Stomach smooth muscle (tissue), 2 donors: ENCODE results near the gene POLD1.

Source experiments
- H3K27ac ChIP-seq: one replicate; pipeline ENCODE4 v1.7.0; 2013; ENCODE audit warnings: mild to moderate bottlenecking, low read length, inconsistent platforms
- H3K27me3 ChIP-seq, 2 donors: one replicate each; pipeline ENCODE4 v1.7.0; 2013; ENCODE audit warnings: low read length in 2 of 2; ENCODE audit not compliant: insufficient read depth in 2 of 2, control insufficient read depth in 1 of 2
- H3K36me3 ChIP-seq, 2 donors: one replicate each; pipeline ENCODE4 v1.7.0; 2013; ENCODE audit warnings: low read length in 2 of 2; ENCODE audit not compliant: control insufficient read depth in 2 of 2, insufficient read depth in 2 of 2
- H3K4me1 ChIP-seq: one replicate; pipeline ENCODE4 v1.7.0; 2013; ENCODE audit warnings: low read length; ENCODE audit not compliant: control insufficient read depth, insufficient read depth
- H3K4me3 ChIP-seq, 2 donors: one replicate each; pipeline ENCODE4 v1.7.0; 2013; ENCODE audit warnings: low read length in 2 of 2
- H3K9ac ChIP-seq, 2 donors: one replicate each; pipeline ENCODE4 v1.7.0; 2013; ENCODE audit warnings: low read length in 2 of 2, mild to moderate bottlenecking in 1 of 2
- H3K9me3 ChIP-seq, 2 donors: one replicate each; pipeline ENCODE4 v1.7.0; 2013; ENCODE audit warnings: low read length in 2 of 2; ENCODE audit not compliant: control insufficient read depth in 2 of 2
- donor health status: healthy.
- donor health status: Pancreatic carcinoma.

POLD1 gene

GRCh38 chr19:50461066-50461875 lies 77.1 kb downstream of the POLD1 start:
- H3K27ac ChIP-seq: no peak overlapping the region
- no peaks in the 10 kb centered on the region for H3K9me3 ChIP-seq
- H3K27me3 ChIP-seq: peaks cover 21 to 22% of the 10 kb centered on the region in 2 donors

GRCh38 chr19:50462970-50463369 lies 78.8 kb downstream of the POLD1 start:
- H3K9me3 ChIP-seq: no peaks in the 10 kb centered on the region
- no peak overlapping the region for H3K27ac ChIP-seq
- peaks cover 21% of the 10 kb centered on the region in 2 donors for H3K27me3 ChIP-seq
- no peak overlapping the region for H3K4me3 ChIP-seq
- H3K36me3 ChIP-seq: no peaks in the 10 kb centered on the region
- H3K4me1 ChIP-seq: no peaks in the 10 kb centered on the region
- H3K9ac ChIP-seq: no peak overlapping the region

More at GRCh38 chr19:50461066-50461875, 77.1 kb downstream of the POLD1 start:
- Histone ChIP-seq H3K36me3 (no peaks in the 10 kb centered on the region), H3K9ac (no peak overlapping the region), H3K4me1 (no peaks in the 10 kb centered on the region), H3K4me3 (no peak overlapping the region)

- H3K36me3 ChIP-seq: no peaks in the 10 kb centered on the region
- no peaks in the 10 kb centered on the region for H3K9me3 ChIP-seq
- no peak overlapping the region for H3K4me3 ChIP-seq
- H3K9ac ChIP-seq: no peak overlapping the region
- peaks cover 11 to 21% of the 10 kb centered on the region in 2 donors for H3K27me3 ChIP-seq
- no peak overlapping the region for H3K27ac ChIP-seq
- no peaks in the 10 kb centered on the region for H3K4me1 ChIP-seq
Observed at GRCh38 chr19:50464348-50464747, 80.2 kb downstream of the POLD1 start.

DNA sequence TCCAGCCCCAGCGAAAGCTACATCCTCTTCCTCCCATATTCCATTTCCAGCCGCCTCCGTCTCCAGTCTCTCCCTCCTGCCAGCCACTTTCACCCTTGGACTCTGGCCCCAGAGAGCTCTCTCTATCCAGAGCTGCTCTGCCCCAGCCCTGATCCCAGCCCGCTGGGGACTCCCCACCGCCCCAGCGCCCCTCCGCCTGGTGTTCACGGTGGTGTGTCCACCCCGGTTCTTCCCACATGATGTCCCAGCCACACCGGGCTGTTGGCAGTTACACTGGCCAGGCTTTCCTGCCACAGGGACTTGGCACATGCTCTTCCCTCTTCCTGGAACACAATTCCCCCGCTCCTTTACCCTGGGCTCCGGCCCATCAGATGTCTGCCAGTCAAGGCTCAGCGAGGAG lies 80.9 kb downstream of the POLD1 start:
- peaks cover 8 to 24% of the 10 kb centered on the region in 2 donors for H3K27me3 ChIP-seq
- H3K9ac ChIP-seq: no peak overlapping the region
- H3K9me3 ChIP-seq: no peaks in the 10 kb centered on the region
- H3K27ac ChIP-seq: no peak overlapping the region
- no peaks in the 10 kb centered on the region for H3K36me3 ChIP-seq
- H3K4me1 ChIP-seq: no peaks in the 10 kb centered on the region
- H3K4me3 ChIP-seq: no peak overlapping the region

- no peaks in the 10 kb centered on the region for H3K36me3 ChIP-seq
Observed at GRCh38 chr19:50465986-50466705, 82.0 kb downstream of the POLD1 start.

GRCh38 chr19:50466706-50467039 lies 82.5 kb downstream of the POLD1 start:
- Histone ChIP-seq H3K27me3 (peaks cover 1 to 13% of the 10 kb centered on the region in 2 donors), H3K4me1 (no peaks in the 10 kb centered on the region), H3K4me3 (no peak overlapping the region), H3K9me3 (no peaks in the 10 kb centered on the region), H3K9ac (no peak overlapping the region), H3K27ac (no peak overlapping the region), H3K36me3 (no peaks in the 10 kb centered on the region)

More at GRCh38 chr19:50465986-50466705, 82.0 kb downstream of the POLD1 start:
- no peak overlapping the region for H3K9ac ChIP-seq
- no peaks in the 10 kb centered on the region for H3K4me1 ChIP-seq
- H3K9me3 ChIP-seq: no peaks in the 10 kb centered on the region
- no peak overlapping the region for H3K27ac ChIP-seq
- peaks cover 4 to 18% of the 10 kb centered on the region in 2 donors for H3K27me3 ChIP-seq
- no peak overlapping the region for H3K4me3 ChIP-seq

GRCh38 chr19:50467566-50467965 lies 83.4 kb downstream of the POLD1 start:
- H3K4me1 ChIP-seq: no peaks in the 10 kb centered on the region
- peaks cover 0 to 12% of the 10 kb centered on the region in 2 donors for H3K27me3 ChIP-seq
- H3K9ac ChIP-seq: no peak overlapping the region
- no peak overlapping the region for H3K4me3 ChIP-seq
- H3K9me3 ChIP-seq: no peaks in the 10 kb centered on the region
- no peaks in the 10 kb centered on the region for H3K36me3 ChIP-seq
- no peak overlapping the region for H3K27ac ChIP-seq
